Measurements from ENCODE around the gene CFAP20DC.
"Not testable (repeated sequence)": the region's sequence is repeated elsewhere in the genome, so short reads cannot be mapped to it uniquely, and the experiment has no call there.

Gene CFAP20DC

DNA sequence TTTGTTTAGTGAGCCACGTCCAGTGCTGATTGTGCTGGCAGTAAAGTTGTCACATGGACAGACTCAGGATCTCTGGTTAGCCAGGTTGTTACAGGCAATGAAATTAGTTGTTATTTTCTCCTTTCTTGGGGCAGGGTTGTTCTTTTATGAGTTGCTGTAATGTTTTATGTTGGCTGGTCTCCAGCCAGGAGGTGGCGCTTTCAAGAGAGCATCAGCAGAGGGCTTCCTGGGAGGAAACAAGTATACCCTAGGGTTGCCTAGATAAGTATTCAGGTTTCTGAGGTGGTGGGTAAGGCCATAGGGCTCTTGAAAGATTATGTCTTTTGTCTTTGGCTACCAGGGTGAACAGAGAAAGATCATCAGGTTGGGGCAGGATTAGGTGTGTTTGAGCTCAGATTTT is 14.5 kb upstream of the CFAP20DC start:
- H3K27ac ChIP-seq: no peak overlapping the region
- TF ChIP-seq, protein P1, sequence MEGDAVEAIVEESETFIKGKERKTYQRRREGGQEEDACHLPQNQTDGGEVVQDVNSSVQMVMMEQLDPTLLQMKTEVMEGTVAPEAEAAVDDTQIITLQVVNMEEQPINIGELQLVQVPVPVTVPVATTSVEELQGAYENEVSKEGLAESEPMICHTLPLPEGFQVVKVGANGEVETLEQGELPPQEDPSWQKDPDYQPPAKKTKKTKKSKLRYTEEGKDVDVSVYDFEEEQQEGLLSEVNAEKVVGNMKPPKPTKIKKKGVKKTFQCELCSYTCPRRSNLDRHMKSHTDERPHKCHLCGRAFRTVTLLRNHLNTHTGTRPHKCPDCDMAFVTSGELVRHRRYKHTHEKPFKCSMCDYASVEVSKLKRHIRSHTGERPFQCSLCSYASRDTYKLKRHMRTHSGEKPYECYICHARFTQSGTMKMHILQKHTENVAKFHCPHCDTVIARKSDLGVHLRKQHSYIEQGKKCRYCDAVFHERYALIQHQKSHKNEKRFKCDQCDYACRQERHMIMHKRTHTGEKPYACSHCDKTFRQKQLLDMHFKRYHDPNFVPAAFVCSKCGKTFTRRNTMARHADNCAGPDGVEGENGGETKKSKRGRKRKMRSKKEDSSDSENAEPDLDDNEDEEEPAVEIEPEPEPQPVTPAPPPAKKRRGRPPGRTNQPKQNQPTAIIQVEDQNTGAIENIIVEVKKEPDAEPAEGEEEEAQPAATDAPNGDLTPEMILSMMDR (IDR thresholded peaks at IDR 0.05): peak; percentile 23
- TF ChIP-seq ZFX (IDR thresholded peaks at IDR 0.05; ENCODE audit: borderline replicate concordance): no peak

DNA sequence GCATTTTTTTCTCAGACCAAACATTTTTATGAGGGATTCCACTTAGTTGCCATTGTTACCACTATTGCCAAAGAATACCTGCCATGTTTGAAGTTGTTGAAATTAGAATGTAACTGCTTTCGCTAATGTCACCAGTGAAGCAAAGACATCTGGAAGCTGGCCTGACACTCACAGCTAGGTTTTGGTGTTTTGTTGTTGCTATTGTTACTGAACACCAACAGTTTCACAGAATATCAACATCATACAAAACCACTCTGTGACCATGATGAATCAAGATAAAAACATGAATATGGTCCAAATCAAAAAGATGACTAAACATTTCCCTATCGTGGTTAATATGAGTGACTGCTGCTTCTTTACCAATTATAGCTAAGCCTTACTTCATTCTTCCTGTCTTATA is 6.9 kb upstream of the CFAP20DC start:
- H3K27ac ChIP-seq: no peak overlapping the region
- TF ChIP-seq, protein P1 (IDR thresholded peaks at IDR 0.05): no peak
- no peak for TF ChIP-seq ZFX (IDR thresholded peaks at IDR 0.05; ENCODE audit: borderline replicate concordance)

DNA sequence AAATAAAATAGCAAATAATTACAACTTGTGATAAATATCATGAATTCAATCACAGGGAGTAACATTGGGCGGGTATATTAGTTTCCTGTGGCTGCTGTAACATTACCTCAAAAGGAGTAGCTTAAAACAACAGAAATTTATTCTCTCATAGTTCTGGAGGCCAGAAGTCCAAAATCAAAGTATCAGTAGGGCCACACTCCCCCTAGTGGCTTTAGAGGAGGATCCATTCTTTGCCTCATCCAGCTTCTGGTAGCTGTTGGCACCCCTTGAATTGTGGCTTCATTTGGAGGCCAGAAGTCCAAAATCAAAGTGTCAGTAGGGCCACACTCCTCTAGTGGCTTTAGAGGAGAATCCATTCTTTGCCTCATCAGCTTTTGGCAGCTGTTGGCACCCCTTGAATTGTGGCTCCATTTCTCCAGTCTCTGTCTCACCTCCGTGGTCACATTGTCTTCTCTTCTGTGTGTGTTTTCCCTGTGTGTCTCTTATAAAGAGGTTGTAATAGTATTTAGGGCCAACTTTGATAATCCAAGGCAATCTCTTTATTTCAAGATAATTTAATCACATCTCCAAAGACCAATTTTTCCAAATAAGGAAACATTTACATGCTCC is 3.1 kb upstream of the CFAP20DC start:
- no peak for TF ChIP-seq ZFX (IDR thresholded peaks at IDR 0.05; ENCODE audit: borderline replicate concordance)
- TF ChIP-seq, protein P1 (IDR thresholded peaks at IDR 0.05): peak; percentile 73

DNA sequence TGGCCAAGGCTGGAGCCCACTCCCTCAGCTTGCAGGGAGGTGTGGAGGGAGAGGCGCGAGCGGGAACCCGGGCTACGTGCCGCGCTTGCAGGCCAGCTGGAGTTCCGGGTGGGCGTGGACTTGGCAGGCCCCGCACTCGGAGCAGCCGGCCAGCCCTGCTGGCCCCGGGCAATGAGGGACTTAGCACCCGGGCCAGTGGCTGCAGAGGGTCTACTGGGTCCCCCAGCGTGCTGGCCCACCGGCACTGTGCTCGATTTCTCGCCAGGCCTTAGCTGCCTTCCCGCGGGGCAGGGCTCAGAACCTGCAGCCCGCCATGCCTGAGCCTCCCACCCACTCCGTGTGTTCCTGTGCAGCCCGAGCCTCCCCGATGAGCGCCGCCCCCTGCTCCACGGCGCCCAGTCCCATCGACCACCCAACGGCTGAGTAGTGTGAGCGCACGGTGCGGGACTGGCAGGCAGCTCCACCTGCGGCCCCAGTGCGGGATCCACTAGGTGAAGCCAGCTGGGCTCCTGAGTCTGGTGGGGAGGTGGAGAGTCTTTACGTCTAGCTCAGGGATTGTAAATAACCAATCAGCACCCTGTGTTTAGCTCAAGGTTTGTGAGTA is 1.1 kb upstream of the CFAP20DC start:
- H3K27ac ChIP-seq: not testable (repeated sequence)

More for the DNA sequence above, 3.1 kb upstream of the CFAP20DC start:
- H3K27ac ChIP-seq: no peak overlapping the region

DNA sequence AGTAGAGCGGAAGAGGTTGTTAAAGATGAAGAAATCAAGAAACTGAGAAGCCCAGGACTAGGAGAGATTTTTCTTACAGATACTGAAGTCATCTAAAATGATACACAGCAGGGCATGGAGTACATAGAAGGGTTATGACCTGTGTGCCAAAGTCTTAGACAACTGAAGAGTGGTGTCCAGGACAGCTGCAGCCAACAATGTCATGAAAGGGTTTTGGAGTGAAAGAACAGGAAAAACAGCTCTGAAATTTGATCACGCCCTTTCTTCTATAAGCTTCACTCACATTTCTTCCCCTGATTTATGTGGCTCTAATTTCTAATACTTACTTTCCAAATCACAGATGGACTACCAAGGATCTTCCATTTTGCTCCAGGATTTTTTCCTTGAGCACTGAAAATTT is 3.0 kb downstream of the CFAP20DC start:
- TF ChIP-seq ZFX (IDR thresholded peaks at IDR 0.05; ENCODE audit: borderline replicate concordance): no peak
- TF ChIP-seq, protein P1 (IDR thresholded peaks at IDR 0.05): no peak
- no peak overlapping the region for H3K27ac ChIP-seq

DNA sequence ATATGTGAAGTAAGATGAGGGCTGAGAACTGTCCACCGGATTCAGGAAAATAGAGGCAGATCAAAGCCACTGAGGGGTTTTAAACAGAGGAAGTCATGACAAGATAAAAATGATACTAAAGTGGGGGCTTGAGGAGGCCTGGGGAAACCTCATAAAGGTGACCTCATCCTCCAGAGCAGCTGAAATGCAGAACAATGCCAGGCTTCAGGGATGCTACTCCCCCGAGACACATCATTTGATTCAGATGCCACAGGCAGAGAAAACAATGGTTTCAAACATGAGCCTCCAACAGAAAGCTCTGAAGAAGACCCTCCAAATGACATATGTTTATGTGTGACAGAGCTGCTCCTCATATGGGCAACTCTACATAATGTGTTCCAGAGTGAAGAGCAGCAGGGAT is 6.4 kb downstream of the CFAP20DC start:
- TF ChIP-seq, protein P1 (IDR thresholded peaks at IDR 0.05): no peak
- no peak for TF ChIP-seq ZFX (IDR thresholded peaks at IDR 0.05; ENCODE audit: borderline replicate concordance)
- no peak overlapping the region for H3K27ac ChIP-seq

DNA sequence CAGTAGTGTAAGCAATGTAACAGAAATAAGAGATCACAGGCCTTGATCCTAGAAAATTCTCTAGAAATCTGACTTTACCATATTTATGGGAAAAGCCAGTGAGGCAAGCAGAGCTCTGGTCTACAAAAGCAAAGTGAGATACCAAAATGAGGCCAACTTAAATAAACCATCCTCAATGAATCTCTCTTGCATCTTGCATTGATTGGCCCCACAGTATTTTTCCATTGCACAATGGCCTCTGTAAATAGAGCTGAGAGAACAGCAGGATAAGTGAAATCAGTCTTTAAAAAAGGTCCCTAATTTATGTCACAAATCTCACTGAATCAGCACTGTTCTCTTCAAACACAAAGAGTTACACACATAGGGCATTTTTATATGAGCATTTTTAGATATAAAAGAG is 8.9 kb downstream of the CFAP20DC start:
- no peak for TF ChIP-seq ZFX (IDR thresholded peaks at IDR 0.05; ENCODE audit: borderline replicate concordance)
- TF ChIP-seq, protein P1 (IDR thresholded peaks at IDR 0.05): no peak
- no peak overlapping the region for H3K27ac ChIP-seq

DNA sequence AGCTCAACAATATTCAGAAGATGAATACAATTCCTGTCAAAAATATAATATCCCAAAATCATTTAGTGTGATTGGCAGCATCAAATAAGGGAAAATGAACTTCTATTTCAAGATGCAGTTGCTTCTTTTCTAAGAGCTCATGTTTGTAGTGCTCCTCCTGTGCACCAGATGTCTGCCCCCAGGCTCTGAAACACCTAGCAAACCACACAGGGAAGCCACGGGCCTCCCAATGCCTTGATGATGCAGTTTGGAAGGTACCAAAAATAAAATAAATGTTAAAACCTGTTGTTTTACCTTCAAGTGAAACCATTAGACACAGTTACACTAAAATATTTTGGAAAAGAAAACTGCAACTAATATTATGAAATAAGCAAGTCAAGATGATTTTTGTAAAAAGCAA is 22.2 kb downstream of the CFAP20DC start:
- TF ChIP-seq, protein P1 (IDR thresholded peaks at IDR 0.05): no peak
- TF ChIP-seq ZFX (IDR thresholded peaks at IDR 0.05; ENCODE audit: borderline replicate concordance): no peak
- no peak overlapping the region for H3K27ac ChIP-seq
